IMR-90 (cell line): Measurements from ENCODE around the gene RLN3. TPM values are rescaled to one million over a fixed set of nuclear protein-coding genes. Genes with fewer than 3 reads are reported as not detected.

Source experiments
- ATAC-seq: fragments of 200-7000 bp; cut with Tn5 transposase; 2 replicates; pipeline ENCODE4 v1.9.1; 2020; ENCODE audit warnings: low read depth, mild to moderate bottlenecking, moderate library complexity
- BruUV-seq: library from RNA; stranded (reverse); fragments of 400-500 nt; replicated peaks from 2 replicates; lab custom pipeline; 2021; lab: Mats Ljungman, UMichigan
- CTCF ChIA-PET: fragments of 300-600 bp; formaldehyde crosslinking; extraction: SDS; loops from one replicate; lab custom pipeline; 2021; ENCODE audit warnings: antibody characterized with exemption; lab: Yijun Ruan, JAX
- POLR2A ChIA-PET: fragments of 300-600 bp; sonication (Branson Sonifier 250); formaldehyde crosslinking; loops from one replicate; lab custom pipeline; 2022; ENCODE audit warnings: antibody characterized with exemption; ENCODE audit not compliant: unreplicated experiment; lab: Charles Lee
- DNase-seq: peaks from one replicate; pipeline ENCODE4 v3.0.0; 2013
- H2AFZ ChIP-seq: replicated peaks from 2 replicates; pipeline ENCODE3; 2013; ENCODE audit warnings: low read length, mild to moderate bottlenecking; ENCODE audit not compliant: poor library complexity
- H2AK5ac ChIP-seq: 2 replicates; pipeline ENCODE4 v1.6.1; 2013; ENCODE audit warnings: low read depth, low read length, inconsistent platforms
- H2AK9ac ChIP-seq: replicated peaks from 2 replicates; pipeline ENCODE3; 2013; ENCODE audit warnings: mild to moderate bottlenecking, low read depth, low read length, moderate library complexity; ENCODE audit not compliant: poor library complexity
- H2BK120ac ChIP-seq: 2 replicates; pipeline ENCODE4 v1.6.1; 2013; ENCODE audit warnings: low read depth, low read length, inconsistent platforms
- H2BK15ac ChIP-seq: 3 replicates; pipeline ENCODE4 v1.6.1; 2013; ENCODE audit warnings: low read depth, low read length, inconsistent platforms
- H2BK20ac ChIP-seq: 2 replicates; pipeline ENCODE4 v1.6.1; 2013; ENCODE audit warnings: low read depth, mild to moderate bottlenecking, inconsistent platforms, low read length, moderate library complexity
- H2BK5ac ChIP-seq: 2 replicates; pipeline ENCODE4 v1.6.1; 2013; ENCODE audit warnings: mild to moderate bottlenecking, low read depth, low read length, inconsistent platforms; ENCODE audit not compliant: poor library complexity, severe bottlenecking
- H3K14ac ChIP-seq: replicated peaks from 2 replicates; pipeline ENCODE4 v1.6.1; 2013; ENCODE audit warnings: low read depth, low read length, inconsistent platforms
- H3K18ac ChIP-seq: 2 replicates; pipeline ENCODE4 v1.6.1; 2013; ENCODE audit warnings: low read depth, low read length, control low read depth
- H3K23ac ChIP-seq: 2 replicates; pipeline ENCODE4 v1.6.1; 2013; ENCODE audit warnings: low read depth, low read length, inconsistent platforms
- H3K27ac ChIP-seq: 2 replicates; pipeline ENCODE4 v1.5.1; 2013; ENCODE audit warnings: mild to moderate bottlenecking, control low read depth, low read length; ENCODE audit not compliant: insufficient read depth
- H3K27me3 ChIP-seq: 2 replicates; pipeline ENCODE4 v1.6.1; 2013; ENCODE audit warnings: low read length; ENCODE audit not compliant: control insufficient read depth, insufficient read depth
- H3K36me3 ChIP-seq: 2 replicates; pipeline ENCODE4 v1.6.1; 2013; ENCODE audit warnings: low read length, mixed read lengths; ENCODE audit not compliant: control insufficient read depth, insufficient read depth
- H3K4ac ChIP-seq: 2 replicates; pipeline ENCODE4 v1.6.1; 2013; ENCODE audit warnings: low read depth, low read length, inconsistent platforms
- H3K4me1 ChIP-seq: 2 replicates; pipeline ENCODE4 v1.6.1; 2013; ENCODE audit warnings: low read length, mixed read lengths; ENCODE audit not compliant: control insufficient read depth, insufficient read depth
- H3K4me2 ChIP-seq: 2 replicates; pipeline ENCODE4 v1.6.1; 2013; ENCODE audit warnings: low read depth, mild to moderate bottlenecking, control low read depth, low read length, moderate library complexity
- H3K4me3 ChIP-seq: 2 replicates; pipeline ENCODE4 v1.5.1; 2013; ENCODE audit warnings: low read depth, mild to moderate bottlenecking, control low read depth, low read length, moderate library complexity; ENCODE audit not compliant: insufficient read depth
- H3K56ac ChIP-seq: 2 replicates; pipeline ENCODE4 v1.6.1; 2013; ENCODE audit warnings: low read length, inconsistent platforms; ENCODE audit not compliant: insufficient read depth; ENCODE audit errors: extremely low read depth
- H3K79me1 ChIP-seq, 2 experiments: 2 replicates each; pipeline ENCODE4 v1.6.1; 2013; ENCODE audit warnings: low read length in 2 of 2, inconsistent platforms in 1 of 2, low read depth in 1 of 2
- H3K9ac ChIP-seq: 2 replicates; pipeline ENCODE4 v1.6.1; 2013; ENCODE audit warnings: low read depth, low read length, control low read depth
- H3K9me1 ChIP-seq: 2 replicates; pipeline ENCODE4 v1.6.1; 2013; ENCODE audit warnings: low read length, inconsistent platforms; ENCODE audit not compliant: insufficient read depth
- H3K9me3 ChIP-seq: 2 replicates; pipeline ENCODE4 v1.6.1; 2013; ENCODE audit warnings: low read length; ENCODE audit not compliant: control insufficient read depth, insufficient read depth
- H4K20me1 ChIP-seq: 2 replicates; pipeline ENCODE4 v1.6.1; 2013; ENCODE audit warnings: low read length, inconsistent platforms; ENCODE audit not compliant: insufficient read depth
- H4K5ac ChIP-seq: 2 replicates; pipeline ENCODE4 v1.6.1; 2013; ENCODE audit warnings: mild to moderate bottlenecking, low read depth, low read length, control low read depth
- H4K8ac ChIP-seq, 2 experiments: 2 replicates each; pipeline ENCODE4 v1.6.1; 2013; ENCODE audit warnings: low read depth in 2 of 2, low read length in 2 of 2, control low read depth in 1 of 2, inconsistent platforms in 1 of 2
- H4K91ac ChIP-seq: 2 replicates; pipeline ENCODE4 v1.6.1; 2013; ENCODE audit warnings: low read depth, low read length, inconsistent platforms; ENCODE audit not compliant: insufficient read depth
- BHLHE40 ChIP-seq: fragments of 150-350 bp; IDR thresholded peaks from 2 replicates; pipeline ENCODE4 v1.6.1; 2016; ENCODE audit warnings: mild to moderate bottlenecking, low read depth, low read length
- CEBPB ChIP-seq: IDR thresholded peaks from 2 replicates; pipeline ENCODE4 v1.6.1; 2012; ENCODE audit warnings: low read depth, low read length, improper control_type of control experiment
- CHD1 ChIP-seq: IDR thresholded peaks from 2 replicates; pipeline ENCODE4 v1.6.1; 2012; ENCODE audit warnings: low read depth, low read length, improper control_type of control experiment
- CTCF ChIP-seq: conservative IDR thresholded peaks from 2 replicates; pipeline ENCODE4 v1.5.1; 2012; ENCODE audit warnings: mild to moderate bottlenecking, low read depth, low read length, improper control_type of control experiment
- FOS ChIP-seq: fragments of 150-350 bp; IDR thresholded peaks from 2 replicates; pipeline ENCODE4 v1.6.1; 2016; ENCODE audit warnings: low read depth, low read length
- MAFK ChIP-seq: IDR thresholded peaks from 2 replicates; pipeline ENCODE4 v1.6.1; 2012; ENCODE audit warnings: low read depth, low read length, improper control_type of control experiment
- MAZ ChIP-seq: IDR thresholded peaks from 2 replicates; pipeline ENCODE4 v1.6.1; 2012; ENCODE audit warnings: low read depth, mild to moderate bottlenecking, low read length, improper control_type of control experiment, moderate library complexity, borderline replicate concordance
- MXI1 ChIP-seq: IDR thresholded peaks from 2 replicates; pipeline ENCODE4 v1.6.1; 2012; ENCODE audit warnings: low read depth, mild to moderate bottlenecking, low read length, moderate library complexity, borderline replicate concordance
- NFE2L2 ChIP-seq: fragments of 150-350 bp; IDR thresholded peaks from 2 replicates; pipeline ENCODE4 v1.6.1; 2016; ENCODE audit warnings: low read depth, mild to moderate bottlenecking, low read length
- POLR2A ChIP-seq: IDR thresholded peaks from 2 replicates; pipeline ENCODE4 v1.6.1; 2012; ENCODE audit warnings: mild to moderate bottlenecking, low read depth, low read length
- RAD21 ChIP-seq: IDR thresholded peaks from 2 replicates; pipeline ENCODE4 v1.6.1; 2012; ENCODE audit warnings: low read length, improper control_type of control experiment
- RCOR1 ChIP-seq: IDR thresholded peaks from 2 replicates; pipeline ENCODE4 v1.6.1; 2012; ENCODE audit warnings: mild to moderate bottlenecking, low read length, improper control_type of control experiment; ENCODE audit not compliant: insufficient replicate concordance
- RFX5 ChIP-seq: IDR thresholded peaks from 2 replicates; pipeline ENCODE4 v1.8.0; 2012; ENCODE audit warnings: low read depth, mild to moderate bottlenecking, low read length, moderate library complexity
- SMC3 ChIP-seq: fragments of 150-350 bp; IDR thresholded peaks from 2 replicates; pipeline ENCODE4 v1.6.1; 2016; ENCODE audit warnings: low read depth, mild to moderate bottlenecking, antibody characterized with exemption, low read length, moderate library complexity
- USF2 ChIP-seq: fragments of 150-350 bp; IDR thresholded peaks from 2 replicates; pipeline ENCODE4 v1.6.1; 2017; ENCODE audit warnings: mild to moderate bottlenecking, antibody characterized with exemption, low read length, low read depth
- WGBS, 2 experiments: methylation state at CpG; one replicate each; pipeline versions ENCODE4 v1.1.5 to v1.1.7; 2013; ENCODE audit warnings: missing lambda C conversion rate in 2 of 2; ENCODE audit not compliant: insufficient read length in 1 of 2; ENCODE audit errors: extremely low coverage in 2 of 2; 5-methylcytosine and 5-hydroxymethylcytosine counted together
- dilution Hi-C: fragments of 300-500 bp; cut with HindIII; formaldehyde crosslinking; loops from one replicate; pipeline ENCODE4 v1.14.3; 2018; ENCODE audit warnings: low sequenced_read_pairs; ENCODE audit not compliant: unreplicated experiment
- in situ Hi-C: fragments of 300-500 bp; cut with MboI; formaldehyde crosslinking; loops from 3 replicates; pipeline ENCODE4 v1.14.3; 2019; ENCODE audit warnings: low sequenced_read_pairs, inconsistent platforms, mixed read lengths
- intact Hi-C: fragments of 100-400 bp; cut with micrococcal nuclease; formaldehyde crosslinking; loops from 2 replicates; pipeline ENCODE4 v1.10.0; 2022
- polyA plus RNA-seq, 3 experiments: library from polyadenylated mRNA; depleted of rRNA; stranded (reverse); fragments of >200 nt; gene quantifications; 2 replicates each; pipeline ENCODE4 v1.2.3, GENCODE V29; 2012; ENCODE audit warnings: low replicate concordance in 1 of 3
- total RNA-seq: library from RNA; depleted of rRNA; stranded (reverse); fragments of >200 nt; gene quantifications from 2 replicates; pipeline ENCODE4 v1.2.3, GENCODE V29; 2012

The RLN3 gene
- total and polyA plus RNA-seq, 2 of the 4 experiments (the other 2 are of a cell fraction) = not detected

- Histone ChIP-seq H3K27ac (no peak overlapping the region), H2AK5ac (no peak overlapping the region), H3K56ac (no peak overlapping the region), H3K18ac (no peak overlapping the region), H3K4ac (no peak overlapping the region), H2BK5ac (no peak overlapping the region), H2BK15ac (no peak overlapping the region), H4K20me1 (no peaks in the 10 kb centered on the region), H3K27me3 (peaks cover 36% of the 10 kb centered on the region), H2AFZ (peak overlapping the region; percentile 72), H3K4me3 (no peak overlapping the region), H4K8ac (no peak overlapping the region), H4K91ac (no peak overlapping the region), H3K79me1 (no peaks in the 10 kb centered on the region), H3K9me3 (no peaks in the 10 kb centered on the region), H2AK9ac (peak overlapping the region; percentile 70), H2BK20ac (no peak overlapping the region), H3K9me1 (no peaks in the 10 kb centered on the region), H4K5ac (no peak overlapping the region), H2BK120ac (no peak overlapping the region), H3K36me3 (no peaks in the 10 kb centered on the region), H3K9ac (no peak overlapping the region), H3K23ac (no peak overlapping the region; the same call in 1 of the 2 replicates), H3K4me1 (peaks cover 1% of the 10 kb centered on the region; the same call in 1 of the 2 replicates), H3K4me2 (no peak overlapping the region; the same call in 1 of the 2 replicates), H3K14ac (no peak overlapping the region)
- no TSS peak for BruUV-seq
- 26 to 100% methylated on average over 3 to 14 of the region's 17 CpGs for WGBS, 2 experiments
- ChIA-PET POLR2A (no interaction called here), CTCF (interaction anchor here (0.7 to 1.9 kb wide), 6 partner anchors 11 to 164 kb away, joined by 3 to 9 read pairs (median 4); no protein-coding TSS in a partner anchor)
- DNase-seq = no peak
- no peak for ATAC-seq
- in situ Hi-C loops (no loop called here), intact Hi-C loops (no loop called here), dilution Hi-C loops (no loop called here)
- TF ChIP-seq RCOR1 (no peak), CTCF (no peak), BHLHE40 (no peak), CHD1 (no peak), MAZ (no peak), NFE2L2 (no peak), SMC3 (no peak), CEBPB (no peak), FOS (no peak), MXI1 (no peak), POLR2A (no peak), RFX5 (no peak), MAFK (no peak), RAD21 (no peak), USF2 (no peak)
Observed at GRCh38 chr19:14058182-14059092, 30.5 kb downstream of the RLN3 start.
